ENCODE measurements around the gene PRDM16.

Gene PRDM16

DNA sequence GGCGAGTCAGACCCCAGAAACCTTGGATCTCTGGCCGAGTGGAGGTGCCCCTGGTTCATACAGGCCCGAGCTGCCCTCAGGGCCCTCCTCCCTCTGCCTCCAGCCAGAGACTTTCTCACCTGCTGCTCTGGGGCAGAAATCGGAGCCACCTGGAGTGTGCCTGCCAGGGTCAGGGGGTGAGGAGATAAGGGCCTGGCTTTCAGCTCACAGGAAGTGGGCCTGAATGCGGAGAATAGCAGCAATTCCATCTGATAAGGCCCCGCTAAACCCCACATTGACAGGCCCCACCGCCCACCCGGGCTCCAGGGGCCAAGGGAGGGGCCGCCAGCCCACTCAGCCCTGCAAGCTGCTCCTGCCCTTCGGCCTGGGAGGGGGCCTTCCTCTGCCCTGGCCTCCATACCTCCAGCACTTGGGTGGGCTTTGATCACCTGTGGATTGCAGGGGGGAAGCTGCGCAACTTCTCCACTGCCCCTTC lies 261.8 kb downstream of the PRDM16 start:
- DNase-seq, result no peak

DNA sequence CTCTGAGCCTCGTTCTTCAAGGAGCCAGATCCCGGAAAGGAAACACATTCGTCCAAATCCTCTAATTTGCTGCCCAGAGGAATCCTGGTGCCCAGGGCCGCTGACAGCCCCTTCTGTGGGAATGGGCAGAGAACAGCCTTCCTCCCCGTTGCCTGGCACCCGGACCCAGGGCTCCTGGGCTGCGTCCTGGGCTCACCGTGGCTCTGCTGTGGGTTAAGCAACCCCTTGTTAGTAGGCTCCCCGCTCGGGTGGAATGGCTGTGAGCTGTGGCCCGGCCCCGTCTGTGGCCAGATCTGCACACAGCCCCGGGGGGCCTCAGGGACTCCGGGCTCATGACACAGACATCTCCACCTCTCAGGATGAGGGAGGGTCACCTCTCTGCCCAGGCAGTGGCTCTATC lies 262.6 kb downstream of the PRDM16 start:
- no peak for DNase-seq

DNA sequence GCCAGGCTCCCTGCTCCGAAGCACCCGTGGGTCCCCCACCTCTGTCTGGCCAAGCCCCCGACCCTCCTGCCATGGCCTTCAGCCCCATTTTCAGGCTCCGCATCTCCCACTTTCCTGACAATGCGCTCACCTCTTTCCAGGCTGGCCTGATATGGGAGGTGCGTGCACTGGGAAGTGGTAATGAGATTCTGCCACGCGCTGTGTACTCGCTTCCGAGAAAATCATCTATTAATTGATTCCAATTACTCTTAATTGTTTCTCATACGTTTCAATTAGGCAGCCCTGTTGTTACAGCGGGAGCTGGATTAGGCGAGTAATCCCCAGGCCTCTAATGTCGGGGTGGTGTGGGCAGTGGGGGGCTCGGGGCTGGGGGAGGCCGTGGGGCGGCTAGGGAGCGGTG lies 263.0 kb downstream of the PRDM16 start:
- no peak for DNase-seq

GRCh38 chr1:3332662-3333061 lies 263.7 kb downstream of the PRDM16 start:
- no peak for DNase-seq

- DNase-seq, result no peak
These were observed 264.9 kb downstream of the PRDM16 start for GRCh38 chr1:3333903-3334302.

DNA sequence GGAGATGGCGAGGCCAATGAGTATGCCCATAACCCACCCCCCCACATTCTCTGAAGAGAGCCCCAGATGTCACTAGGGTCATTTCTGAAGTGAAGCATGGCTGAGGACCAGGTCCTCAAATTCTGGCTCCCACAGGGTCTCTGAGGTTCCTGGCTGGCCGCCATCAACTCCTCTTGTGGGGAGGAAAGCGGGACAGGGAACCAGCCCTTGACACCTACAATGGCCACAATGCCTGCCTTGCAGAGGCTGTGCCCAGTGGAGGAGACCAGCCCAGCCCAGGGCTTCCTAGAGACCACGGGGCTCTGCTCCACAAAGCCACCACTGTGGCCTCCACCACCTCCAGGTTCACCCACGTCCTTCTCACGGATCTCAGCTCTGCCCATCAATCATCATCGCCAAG lies 265.4 kb downstream of the PRDM16 start:
- DNase-seq, result no peak

- no peak for DNase-seq
These were observed 267.0 kb downstream of the PRDM16 start for GRCh38 chr1:3335754-3336640.

DNA sequence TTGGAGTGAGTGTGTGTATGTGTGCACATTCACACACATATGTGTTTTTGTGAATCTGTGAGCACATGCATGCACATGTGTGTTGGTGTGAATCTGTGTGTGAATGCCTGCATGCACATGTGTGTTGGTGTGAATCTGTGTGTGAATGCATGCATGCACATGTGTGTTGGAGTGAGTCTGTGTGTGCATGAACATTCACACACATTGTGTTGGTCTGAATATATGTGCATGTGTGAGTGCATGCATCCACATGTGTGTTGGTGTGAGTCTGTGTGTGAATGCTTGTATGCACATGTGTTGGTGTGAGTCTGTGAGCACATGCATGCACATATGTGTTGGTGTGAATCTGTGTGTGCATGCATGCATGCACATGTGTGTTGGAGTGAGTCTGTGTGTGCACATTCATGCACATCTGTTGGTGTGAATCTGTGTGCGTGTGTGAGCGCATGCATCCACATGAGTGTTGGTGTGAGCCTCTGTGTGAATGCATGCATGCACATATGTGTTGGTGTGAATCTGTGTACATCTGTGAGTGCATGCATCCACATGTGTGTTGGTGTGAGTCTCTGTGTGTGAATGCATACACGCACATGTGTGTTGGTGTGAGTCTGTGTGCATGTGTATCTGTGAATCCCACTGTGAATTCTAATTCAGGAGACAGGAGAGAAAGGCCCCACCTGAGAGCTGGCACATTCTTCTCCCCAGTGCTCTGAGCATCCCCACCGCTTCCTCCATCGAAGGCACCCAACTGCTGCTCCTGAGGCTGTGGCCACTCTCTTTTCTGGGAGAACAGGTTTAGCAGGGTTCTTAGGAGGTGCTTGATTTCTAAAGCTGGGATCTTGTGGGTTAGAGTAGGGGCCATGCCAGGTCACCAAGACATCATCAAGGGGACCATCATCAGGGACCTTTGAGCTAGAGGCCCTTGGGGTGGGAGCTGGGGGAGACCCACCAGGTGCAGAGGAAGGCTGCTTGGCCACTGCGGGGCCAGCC lies 267.9 kb downstream of the PRDM16 start:
- DNase-seq, result no peak

DNA sequence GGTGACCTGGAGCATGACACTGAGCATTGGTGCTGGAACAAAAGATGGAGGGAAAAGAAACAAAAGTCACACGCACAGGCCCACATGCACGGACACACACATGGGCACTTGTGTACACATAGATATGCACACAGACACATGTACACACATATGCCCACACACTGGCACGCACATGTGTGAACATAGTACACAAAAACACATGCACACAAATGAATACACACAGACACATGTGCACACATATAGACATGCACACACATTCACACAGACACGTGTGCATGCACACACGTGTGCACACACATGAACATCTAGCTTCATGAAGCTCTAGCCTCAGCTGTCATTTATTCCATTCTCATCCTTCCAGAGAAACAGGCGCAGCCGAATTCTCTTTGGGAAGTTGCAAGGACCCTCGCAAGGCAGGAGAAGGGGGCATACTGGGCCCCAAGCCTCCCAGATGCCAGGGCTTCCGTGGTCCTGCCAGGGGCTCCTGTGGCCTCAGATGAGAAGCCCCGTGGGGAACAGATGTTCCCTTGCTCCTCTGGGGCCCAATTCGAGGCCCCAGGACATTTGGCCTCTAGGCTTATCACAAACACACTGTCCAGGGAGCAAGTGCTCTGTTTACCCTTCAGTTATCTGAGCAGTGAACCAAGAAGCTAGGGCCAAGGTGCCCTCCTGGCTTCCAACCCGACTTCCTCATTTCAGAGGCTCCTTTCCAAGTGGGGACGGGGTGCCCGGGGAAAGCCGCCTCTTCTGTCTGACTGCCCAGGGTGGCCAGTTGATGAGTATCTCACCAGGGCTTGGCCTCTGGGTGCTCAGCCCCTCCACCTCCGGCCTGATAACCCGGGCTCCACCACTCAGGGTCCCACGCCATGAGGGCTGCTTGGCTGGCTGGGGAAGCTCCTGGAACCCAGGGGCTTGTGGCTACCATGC lies 269.1 kb downstream of the PRDM16 start:
- no peak for DNase-seq

- DNase-seq, result no peak
These were observed 269.7 kb downstream of the PRDM16 start for GRCh38 chr1:3338725-3339070.

DNA sequence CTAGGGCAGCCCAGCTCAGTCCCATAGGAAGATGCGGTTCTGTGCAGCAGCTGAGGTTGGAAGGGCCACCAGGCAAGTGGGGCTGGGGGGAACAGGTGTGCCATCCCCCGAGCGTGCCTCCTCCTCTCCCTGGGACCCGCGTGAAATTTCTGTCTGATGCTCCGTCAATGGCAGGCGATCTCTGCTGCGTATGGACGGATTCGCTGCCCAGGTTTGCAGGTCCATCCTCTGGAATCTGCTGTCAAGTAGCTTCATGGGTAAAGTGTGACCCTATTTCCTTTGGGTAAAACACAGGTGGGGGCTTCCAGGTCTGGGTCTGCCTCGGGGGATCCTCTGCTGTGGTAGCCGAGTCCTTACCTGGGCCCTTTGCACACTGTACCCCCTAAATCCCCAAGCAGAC lies 270.9 kb downstream of the PRDM16 start:
- no peak for DNase-seq

DNA sequence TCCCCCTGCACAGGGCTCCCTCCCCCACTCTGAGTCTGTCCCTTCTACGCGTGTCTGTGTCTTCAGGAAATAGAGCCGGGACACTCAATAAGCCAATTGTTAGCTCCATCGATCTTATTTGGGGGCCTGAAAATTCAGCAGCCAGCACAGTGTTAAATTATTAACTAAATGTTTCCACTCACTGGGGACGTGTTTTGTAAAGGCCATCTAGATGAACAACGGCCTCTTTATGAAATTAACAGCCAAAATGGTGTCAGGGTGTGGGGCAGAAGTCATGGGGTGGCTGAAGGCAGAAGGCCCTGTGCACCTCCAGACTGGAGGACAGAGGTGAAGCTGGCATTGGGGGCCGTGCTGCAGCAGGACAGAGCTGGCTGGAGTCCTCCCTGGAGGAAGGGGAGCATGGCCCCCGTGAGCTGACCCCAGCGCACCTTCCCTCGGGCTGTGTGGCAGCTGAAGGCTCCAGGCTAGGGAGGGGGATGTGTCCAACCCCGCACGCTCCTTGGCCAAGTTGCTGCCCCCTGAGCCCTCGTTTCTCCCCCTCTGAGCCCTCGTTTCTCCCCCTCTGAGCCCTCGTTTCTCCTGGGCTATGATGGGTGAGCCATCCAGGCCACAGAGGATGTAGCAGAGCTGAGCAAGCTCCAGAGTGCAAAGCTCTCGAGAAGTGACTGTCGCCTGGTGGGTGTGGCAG lies 271.7 kb downstream of the PRDM16 start:
- no peak for DNase-seq

DNA sequence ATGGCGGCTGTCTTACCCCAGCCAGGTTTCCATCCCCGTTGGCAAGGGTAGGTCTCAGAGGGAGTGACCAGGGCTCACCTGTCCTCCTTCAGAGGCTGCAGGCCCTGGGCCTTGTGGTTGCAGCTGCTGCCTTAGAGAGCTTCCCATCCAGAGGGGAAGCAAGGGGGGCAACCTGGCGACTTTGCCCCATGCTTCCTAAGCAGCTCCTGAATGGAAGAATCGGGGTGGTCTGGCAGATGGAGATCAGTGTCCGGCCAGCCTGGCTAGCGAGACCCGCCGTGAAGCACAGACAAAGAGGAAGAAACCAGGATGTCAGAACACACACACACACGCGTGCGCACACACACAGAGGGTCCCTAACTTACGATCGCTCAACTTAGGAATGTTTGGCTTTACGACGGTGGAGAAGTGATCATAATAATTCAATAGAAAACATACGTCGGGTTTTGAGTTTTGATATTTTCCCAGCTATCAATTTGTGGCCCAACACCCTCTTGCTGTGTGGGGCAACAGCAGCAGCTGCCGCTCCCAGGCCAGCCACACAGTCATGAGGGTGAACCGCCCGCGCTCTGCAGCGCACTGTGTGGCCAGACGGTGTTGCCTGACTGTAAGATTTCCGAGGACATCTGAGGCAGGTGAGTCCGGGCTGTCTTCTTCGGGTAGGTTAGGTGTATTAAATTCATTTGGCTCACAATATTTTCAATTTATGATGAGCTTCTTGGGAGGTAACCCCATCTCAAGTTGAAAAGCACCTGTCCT lies 272.4 kb downstream of the PRDM16 start:
- no peak for DNase-seq

GRCh38 chr1:3342960-3343359 lies 274.0 kb downstream of the PRDM16 start:
- DNase-seq, result no peak

- no peak for DNase-seq
These were observed 275.4 kb downstream of the PRDM16 start for GRCh38 chr1:3344395-3344794.

DNA sequence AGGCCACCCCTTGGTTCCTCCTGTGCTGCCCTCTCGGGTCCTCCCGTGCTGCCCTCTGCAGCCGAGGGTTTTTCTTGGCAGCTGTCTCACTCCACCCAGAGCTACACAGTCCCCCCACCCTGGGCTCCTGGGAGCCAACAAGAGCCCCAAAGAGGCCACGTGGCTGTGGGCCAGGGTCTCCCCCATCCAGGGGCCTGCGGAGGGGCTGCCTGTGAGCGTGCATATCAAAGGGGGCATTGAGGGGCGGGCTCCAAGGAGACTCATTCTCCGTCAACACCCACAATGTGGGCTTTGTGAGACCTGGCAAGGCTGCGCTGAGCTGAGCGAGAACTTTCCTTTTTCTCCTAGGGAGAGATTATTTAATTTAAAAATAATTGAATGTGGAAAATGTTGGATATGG lies 276.8 kb downstream of the PRDM16 start:
- DNase-seq, result no peak

DNA sequence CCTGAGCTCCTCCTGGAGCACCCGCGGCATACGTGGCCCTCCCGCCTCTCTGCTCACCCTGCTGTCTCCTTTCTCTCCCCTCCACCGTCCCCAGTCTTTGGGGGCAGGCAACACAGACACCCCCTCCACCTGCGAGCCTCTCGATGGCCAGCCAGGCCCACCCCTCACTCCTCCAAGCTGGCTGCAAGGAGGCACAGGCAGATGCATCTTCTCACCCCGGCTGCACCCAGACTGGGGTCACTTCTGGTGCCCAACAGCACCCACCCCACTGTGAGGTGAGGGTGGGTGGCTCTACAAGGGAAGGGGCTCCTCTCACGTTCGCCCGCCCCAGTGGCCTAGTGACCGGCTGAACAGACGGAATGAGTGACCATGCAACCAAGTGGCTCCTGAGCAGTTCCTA lies 277.5 kb downstream of the PRDM16 start:
- no peak for DNase-seq

DNA sequence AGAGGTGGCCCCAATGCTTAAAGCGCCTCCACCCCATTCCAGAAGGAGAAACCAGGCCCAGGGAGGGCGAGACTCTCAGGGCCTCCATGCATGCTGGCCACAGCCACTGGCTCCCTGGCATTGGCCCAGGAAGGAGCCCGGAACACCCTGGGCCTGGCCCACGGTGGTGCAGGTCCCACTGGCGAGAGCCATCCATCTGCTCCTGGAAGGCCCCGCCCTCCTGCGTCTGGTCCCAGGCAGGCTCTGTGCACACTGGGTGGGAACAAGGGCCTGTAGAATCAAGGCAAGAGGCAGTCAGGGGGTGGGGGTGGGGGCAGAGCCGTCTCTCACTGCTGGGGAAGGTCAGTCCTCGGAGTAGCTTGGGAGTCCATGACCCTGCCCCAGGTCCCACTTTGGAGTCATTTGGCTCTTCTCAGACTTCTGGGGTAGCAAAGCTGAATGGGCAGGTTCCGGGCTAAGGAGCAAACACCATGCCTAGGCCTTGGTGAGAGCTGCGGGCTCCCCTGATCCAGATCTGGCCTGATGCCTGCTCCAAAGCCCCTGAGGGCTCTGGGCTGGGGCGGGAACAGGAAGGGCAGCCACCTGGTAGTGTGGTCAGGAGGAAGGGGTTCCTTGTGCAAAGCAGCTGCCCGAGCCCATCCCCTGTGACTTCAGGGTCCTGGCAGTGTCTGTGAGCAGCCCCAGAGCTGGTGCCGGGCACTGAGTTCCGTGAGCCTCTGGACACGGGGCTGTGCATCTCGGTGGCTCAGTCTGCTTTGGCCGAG lies 278.4 kb downstream of the PRDM16 start:
- no peak for DNase-seq

- DNase-seq, result no peak
These were observed 279.3 kb downstream of the PRDM16 start for GRCh38 chr1:3348196-3348865.

Measured in CD4-positive, alpha-beta T cell treated with Interleukin-4 for 1 hour (primary cell).